ENCODE measurements around the gene DENND2A. TPM values are rescaled to one million over a fixed set of nuclear protein-coding genes. Genes with fewer than 3 reads are reported as not detected.
"Not testable (repeated sequence)": the region's sequence is repeated elsewhere in the genome, so short reads cannot be mapped to it uniquely, and the experiment has no call there.

DENND2A gene
- total RNA-seq, 2 donors from 2014 or later: 7.4 to 9.2 TPM

- intact Hi-C loops (cut with DNase I): no loop called here
Measured at GRCh38 chr7:140571538-140572122, 69.0 kb downstream of the DENND2A start.

GRCh38 chr7:140570120-140570519 is 70.5 kb downstream of the DENND2A start:
- H3K4me3 ChIP-seq: no peak overlapping the region
- no peak overlapping the region for H3K27ac ChIP-seq
- H3K36me3 ChIP-seq: no peaks in the 10 kb centered on the region
- no peaks in the 10 kb centered on the region for H3K9me3 ChIP-seq
- H3K4me1 ChIP-seq: no peaks in the 10 kb centered on the region
- no peak overlapping the region for H3K9ac ChIP-seq (ENCODE audit: low read depth in 2 of 2, low read length in 2 of 2)
- no peaks in the 10 kb centered on the region for H3K27me3 ChIP-seq
- no peak for TF ChIP-seq CTCF (IDR thresholded peaks at IDR 0.05)
- no peak for DNase-seq
- intact Hi-C loops (cut with DNase I): no loop called here

More at GRCh38 chr7:140571538-140572122, 69.0 kb downstream of the DENND2A start:
- no peak overlapping the region for H3K9ac ChIP-seq (ENCODE audit: low read depth in 2 of 2, low read length in 2 of 2)
- H3K9me3 ChIP-seq: no peaks in the 10 kb centered on the region
- DNase-seq: no peak
- no peak for TF ChIP-seq CTCF (IDR thresholded peaks at IDR 0.05)
- H3K27me3 ChIP-seq: no peaks in the 10 kb centered on the region
- no peaks in the 10 kb centered on the region for H3K4me1 ChIP-seq
- H3K4me3 ChIP-seq: no peak overlapping the region
- H3K36me3 ChIP-seq: no peaks in the 10 kb centered on the region
- H3K27ac ChIP-seq: no peak overlapping the region

GRCh38 chr7:140568021-140568813 is 72.4 kb downstream of the DENND2A start:
- no peak for TF ChIP-seq CTCF (IDR thresholded peaks at IDR 0.05)
- no peaks in the 10 kb centered on the region for H3K4me1 ChIP-seq
- no peaks in the 10 kb centered on the region for H3K36me3 ChIP-seq
- H3K4me3 ChIP-seq: no peak overlapping the region
- H3K9me3 ChIP-seq: no peaks in the 10 kb centered on the region
- intact Hi-C loops (cut with DNase I): no loop called here
- DNase-seq: no peak
- no peak overlapping the region for H3K27ac ChIP-seq
- no peak overlapping the region for H3K9ac ChIP-seq (ENCODE audit: low read depth in 2 of 2, low read length in 2 of 2)
- H3K27me3 ChIP-seq: no peaks in the 10 kb centered on the region

GRCh38 chr7:140566186-140566585 is 74.4 kb downstream of the DENND2A start:
- H3K27me3 ChIP-seq; H3K4me1 ChIP-seq; H3K9ac ChIP-seq (ENCODE audit: low read depth in 2 of 2, low read length in 2 of 2); H3K27ac ChIP-seq; H3K9me3 ChIP-seq; intact Hi-C loops (cut with DNase I); DNase-seq; H3K4me3 ChIP-seq; H3K36me3 ChIP-seq: not testable (repeated sequence)

- H3K36me3 ChIP-seq; H3K9ac ChIP-seq (ENCODE audit: low read depth in 2 of 2, low read length in 2 of 2); H3K27ac ChIP-seq; H3K9me3 ChIP-seq; H3K27me3 ChIP-seq; H3K4me3 ChIP-seq; H3K4me1 ChIP-seq; DNase-seq; intact Hi-C loops (cut with DNase I): not testable (repeated sequence)
Measured at GRCh38 chr7:140565761-140566160, 74.9 kb downstream of the DENND2A start.

GRCh38 chr7:140564643-140565042 is 76.0 kb downstream of the DENND2A start:
- Histone ChIP-seq H3K36me3 (no peaks in the 10 kb centered on the region), H3K4me1 (no peaks in the 10 kb centered on the region), H3K27ac (no peak overlapping the region), H3K9me3 (no peaks in the 10 kb centered on the region), H3K9ac (ENCODE audit: low read depth in 2 of 2, low read length in 2 of 2) (no peak overlapping the region), H3K4me3 (no peak overlapping the region), H3K27me3 (no peaks in the 10 kb centered on the region)
- intact Hi-C loops (cut with DNase I): no loop called here
- DNase-seq: no peak
- TF ChIP-seq CTCF (IDR thresholded peaks at IDR 0.05): no peak
